ENCODE measurements around the gene FOSL1. TPM values are rescaled to one million over a fixed set of nuclear protein-coding genes. Genes with fewer than 3 reads are reported as not detected.

Gene FOSL1
- total RNA-seq, 1 experiment from 2014 or later: 186 TPM

GRCh38 chr11:65883786-65884715 is 16.1 kb downstream of the FOSL1 start:
- BruUV-seq (replicated peaks): no TSS peak

More at GRCh38 chr11:65883786-65884715, 16.1 kb downstream of the FOSL1 start:
- CTCF ChIA-PET: interaction anchor here (0.5 to 2.1 kb wide), 14 partner anchors 10 to 172 kb away, joined by 3 to 14 read pairs (median 5); partner anchors contain the start of genes KAT5 and MUS81
- no peak overlapping the region for H3K27ac ChIP-seq (ENCODE audit: low read length)
- no peaks in the 10 kb centered on the region for H3K9me3 ChIP-seq (ENCODE audit: control insufficient read depth, insufficient read depth, low read depth, low read length)
- intact Hi-C loops (cut with micrococcal nuclease; ENCODE audit: unreplicated experiment) (no loop called here), in situ Hi-C loops (cut with HindIII; ENCODE audit: low pct_unique_long_range_greater_than_20kb, low sequenced_read_pairs) (no loop called here)
- no peak for ATAC-seq
- no peak for DNase-seq (ENCODE audit: low read depth, low spot score)
- H3K4me3 ChIP-seq (ENCODE audit: low read depth in 2 of 2, low read length in 2 of 2): no peak overlapping the region
- no peak for TF ChIP-seq SIN3A (IDR thresholded peaks at IDR 0.05; ENCODE audit: borderline replicate concordance, insufficient read depth, low read depth, low read length)
- no peak for TF ChIP-seq CTCF (IDR thresholded peaks at IDR 0.05)
- no peak for TF ChIP-seq REST (IDR thresholded peaks at IDR 0.05; ENCODE audit: insufficient read depth in 1 of 2, low read depth in 2 of 2, low read length in 1 of 2)
- TF ChIP-seq POLR2AphosphoS5 (IDR thresholded peaks at IDR 0.05; ENCODE audit: low read depth, low read length): no peak
- no peak for TF ChIP-seq TCF7L2 (IDR thresholded peaks at IDR 0.05; ENCODE audit: low read depth, low read length)
- H3K4me1 ChIP-seq (ENCODE audit: control insufficient read depth, insufficient read depth, low read length): peaks cover 27% of the 10 kb centered on the region
- POLR2A ChIA-PET: interaction anchor here (0.5 to 1.1 kb wide), 3 partner anchors 9 to 79 kb away, joined by 3 to 9 read pairs (median 5); partner anchors contain the start of gene MUS81
- H3K27me3 ChIP-seq (ENCODE audit: control insufficient read depth, insufficient read depth, low read length): no peaks in the 10 kb centered on the region
- peaks cover 4% of the 10 kb centered on the region; the same call in 1 of the 2 replicates for H3K36me3 ChIP-seq (ENCODE audit: control insufficient read depth, insufficient read depth, low read length)
